Keratinocyte (primary cell): ENCODE measurements around the gene ZFX.
"Not testable (repeated sequence)": the region's sequence is repeated elsewhere in the genome, so short reads cannot be mapped to it uniquely, and the experiment has no call there.

Source experiments
- EZH2 ChIP-seq: IDR thresholded peaks from one replicate; pipeline ENCODE4 v1.6.1; 2012; ENCODE audit warnings: inconsistent platforms, mild to moderate bottlenecking, low read length, moderate library complexity
- TF ChIP-seq, protein P1 (sequence below), 3 experiments: IDR thresholded peaks in 1 of 3; conservative IDR thresholded peaks in 1 of 3; optimal IDR thresholded peaks in 1 of 3; 2 replicates in 2 of 3; 3 replicates in 1 of 3; pipeline versions ENCODE3 to v1.5.1; 2011; ENCODE audit warnings: low read length in 3 of 3, mild to moderate bottlenecking in 3 of 3, moderate library complexity in 2 of 3, control low read depth in 1 of 3, inconsistent platforms in 1 of 3; ENCODE audit not compliant: insufficient read depth in 2 of 3; ENCODE audit errors: extremely low read depth in 1 of 3

DNA sequence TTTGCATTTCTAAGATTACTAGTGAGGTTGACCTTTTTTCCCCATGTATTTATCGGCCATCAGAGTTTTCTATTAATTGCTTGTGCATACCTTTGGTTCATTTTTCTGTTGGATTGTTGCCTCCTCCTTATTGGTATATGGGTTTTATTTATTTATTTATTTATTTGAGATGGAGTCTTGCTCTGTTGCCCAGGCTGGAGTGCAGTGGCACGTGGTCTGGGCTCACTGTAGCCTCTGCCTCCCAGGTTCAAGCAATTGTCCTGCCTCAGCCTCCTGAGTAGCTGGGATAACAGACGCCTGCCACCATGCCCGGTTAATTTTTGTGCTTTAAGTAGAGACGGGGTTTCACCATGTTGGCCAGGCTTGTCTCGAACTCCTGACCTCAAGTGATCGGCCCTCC lies 6.2 kb downstream of the ZFX start:
- TF ChIP-seq, protein P1, sequence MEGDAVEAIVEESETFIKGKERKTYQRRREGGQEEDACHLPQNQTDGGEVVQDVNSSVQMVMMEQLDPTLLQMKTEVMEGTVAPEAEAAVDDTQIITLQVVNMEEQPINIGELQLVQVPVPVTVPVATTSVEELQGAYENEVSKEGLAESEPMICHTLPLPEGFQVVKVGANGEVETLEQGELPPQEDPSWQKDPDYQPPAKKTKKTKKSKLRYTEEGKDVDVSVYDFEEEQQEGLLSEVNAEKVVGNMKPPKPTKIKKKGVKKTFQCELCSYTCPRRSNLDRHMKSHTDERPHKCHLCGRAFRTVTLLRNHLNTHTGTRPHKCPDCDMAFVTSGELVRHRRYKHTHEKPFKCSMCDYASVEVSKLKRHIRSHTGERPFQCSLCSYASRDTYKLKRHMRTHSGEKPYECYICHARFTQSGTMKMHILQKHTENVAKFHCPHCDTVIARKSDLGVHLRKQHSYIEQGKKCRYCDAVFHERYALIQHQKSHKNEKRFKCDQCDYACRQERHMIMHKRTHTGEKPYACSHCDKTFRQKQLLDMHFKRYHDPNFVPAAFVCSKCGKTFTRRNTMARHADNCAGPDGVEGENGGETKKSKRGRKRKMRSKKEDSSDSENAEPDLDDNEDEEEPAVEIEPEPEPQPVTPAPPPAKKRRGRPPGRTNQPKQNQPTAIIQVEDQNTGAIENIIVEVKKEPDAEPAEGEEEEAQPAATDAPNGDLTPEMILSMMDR (optimal IDR thresholded peaks at IDR 0.05 in 1 of 3, IDR thresholded peaks at IDR 0.05 in 1 of 3, conservative IDR thresholded peaks at IDR 0.05 in 1 of 3; ENCODE audit: extremely low read depth in 1 of 3, insufficient read depth in 2 of 3, low read length in 3 of 3) = not testable (repeated sequence)
- not testable (repeated sequence) for TF ChIP-seq EZH2
